ENCODE results near the gene CSNK2B. TPM values are rescaled to one million over a fixed set of nuclear protein-coding genes. Genes with fewer than 3 reads are reported as not detected.

The CSNK2B gene
- total and polyA plus RNA-seq, 3 donors from 2014 or later = 397 to 523 (median 421) TPM

GRCh38 chr6:31669676-31670075, 3.8 kb downstream of the CSNK2B start, which contains the start of gene LY6G5B:
TSS of gene LY6G5B (plus strand) at chr6:31669976. CDS start at chr6:31670951, 975 bp downstream.
- H3K36me3 ChIP-seq (ENCODE audit: low read depth, missing control alignments) = no peaks in the 10 kb centered on the region
- intact Hi-C loops (cut with DNase I; ENCODE audit: low total_unique reads) = no loop called here

GRCh38 chr6:31676322-31676903, 10.5 kb downstream of the CSNK2B start:
- Histone ChIP-seq H3K4me1 (peaks cover 6% of the 10 kb centered on the region), H3K9me3 (no peaks in the 10 kb centered on the region), H3K27ac (no peak overlapping the region), H3K27me3 (no peaks in the 10 kb centered on the region), H3K36me3 (ENCODE audit: low read depth, missing control alignments) (no peaks in the 10 kb centered on the region), H3K4me3 (no peak overlapping the region)
- intact Hi-C loops (cut with DNase I; ENCODE audit: low total_unique reads) = no loop called here
- TF ChIP-seq POLR2A (IDR thresholded peaks at IDR 0.05) = no peak
- no peak for TF ChIP-seq CTCF (IDR thresholded peaks at IDR 0.05)
- 84% methylated on average over 4 of the region's 4 CpGs for WGBS, 2 donors
- DNase-seq = no peak

More at GRCh38 chr6:31669676-31670075, 3.8 kb downstream of the CSNK2B start, which contains the start of gene LY6G5B:
- no peak for DNase-seq
- WGBS, 2 donors = 76 to 78% methylated on average over 8 of the region's 8 CpGs
- TF ChIP-seq POLR2A (IDR thresholded peaks at IDR 0.05) = no peak
- no peak for TF ChIP-seq CTCF (IDR thresholded peaks at IDR 0.05)
- Histone ChIP-seq H3K4me1 (peaks cover 7% of the 10 kb centered on the region), H3K27me3 (no peaks in the 10 kb centered on the region), H3K4me3 (no peak within 1 kb of the TSS), H3K27ac (no peak within 1 kb of the TSS), H3K9me3 (no peaks in the 10 kb centered on the region)

GRCh38 chr6:31676904-31677303, 11.0 kb downstream of the CSNK2B start:
- no peak for TF ChIP-seq CTCF (IDR thresholded peaks at IDR 0.05)
- no peak for TF ChIP-seq POLR2A (IDR thresholded peaks at IDR 0.05)
- Histone ChIP-seq H3K27me3 (no peaks in the 10 kb centered on the region), H3K27ac (no peak overlapping the region), H3K36me3 (ENCODE audit: low read depth, missing control alignments) (no peaks in the 10 kb centered on the region), H3K4me1 (peaks cover 11% of the 10 kb centered on the region), H3K9me3 (no peaks in the 10 kb centered on the region), H3K4me3 (no peak overlapping the region)
- 80 to 81% methylated on average over 6 of the region's 6 CpGs for WGBS, 2 donors
- intact Hi-C loops (cut with DNase I; ENCODE audit: low total_unique reads) = no loop called here
- DNase-seq = no peak

DNA sequence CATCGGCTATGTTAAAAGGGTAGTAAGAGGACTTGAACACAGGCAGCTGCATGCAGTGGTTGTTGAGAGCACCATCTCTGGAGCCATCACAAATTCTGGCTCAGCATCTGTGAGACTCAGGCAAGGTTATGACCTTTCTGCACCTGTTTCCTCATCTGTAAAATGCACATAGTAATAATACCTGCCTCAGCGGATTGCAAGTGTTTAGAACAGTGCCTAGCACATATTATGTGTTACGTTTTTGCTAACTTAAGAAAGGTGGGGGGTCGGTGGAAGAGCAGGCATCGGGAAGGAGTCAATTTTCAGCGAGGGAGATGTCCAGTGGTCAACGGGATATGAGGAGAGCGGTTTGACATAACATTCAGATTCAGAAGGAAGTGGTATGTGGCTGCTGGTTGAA, 12.1 kb downstream of the CSNK2B start:
- intact Hi-C loops (cut with DNase I; ENCODE audit: low total_unique reads) = no loop called here

More for the DNA sequence above, 12.1 kb downstream of the CSNK2B start:
- Histone ChIP-seq H3K27me3 (no peaks in the 10 kb centered on the region), H3K36me3 (ENCODE audit: low read depth, missing control alignments) (no peaks in the 10 kb centered on the region), H3K4me1 (peaks cover 12% of the 10 kb centered on the region), H3K4me3 (no peak overlapping the region), H3K27ac (no peak overlapping the region), H3K9me3 (no peaks in the 10 kb centered on the region)
- DNase-seq = no peak
- 70 to 79% methylated on average over 8 of the region's 8 CpGs for WGBS, 2 donors
- TF ChIP-seq CTCF (IDR thresholded peaks at IDR 0.05) (no peak), POLR2A (IDR thresholded peaks at IDR 0.05) (no peak)

Measured in testis (tissue), 3 donors.